ENCODE measurements around the gene ABI3BP.
A peak's percentile ranks its signal among the peaks of the same experiment; 100 is the strongest.

The ABI3BP gene

DNA sequence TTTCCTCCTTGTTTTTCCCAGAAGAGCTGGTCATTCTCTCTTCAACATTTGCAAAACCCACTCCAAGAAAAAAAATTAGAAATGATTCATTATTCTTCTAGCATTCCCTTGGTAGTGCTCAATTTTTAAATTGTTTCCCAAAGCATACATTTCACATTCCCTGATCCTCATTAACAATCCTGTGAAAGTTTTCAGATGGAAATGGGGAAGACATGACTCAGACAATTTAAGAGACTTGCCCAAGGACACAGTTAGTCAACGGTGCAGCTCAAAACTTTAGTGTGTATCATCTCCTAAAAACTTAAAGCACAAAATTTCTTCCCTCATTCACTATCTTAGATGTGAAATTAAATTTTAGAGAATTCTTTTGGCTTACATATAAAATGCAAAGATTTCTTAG, 17.1 kb upstream of the ABI3BP start:
- TF ChIP-seq, protein P1, sequence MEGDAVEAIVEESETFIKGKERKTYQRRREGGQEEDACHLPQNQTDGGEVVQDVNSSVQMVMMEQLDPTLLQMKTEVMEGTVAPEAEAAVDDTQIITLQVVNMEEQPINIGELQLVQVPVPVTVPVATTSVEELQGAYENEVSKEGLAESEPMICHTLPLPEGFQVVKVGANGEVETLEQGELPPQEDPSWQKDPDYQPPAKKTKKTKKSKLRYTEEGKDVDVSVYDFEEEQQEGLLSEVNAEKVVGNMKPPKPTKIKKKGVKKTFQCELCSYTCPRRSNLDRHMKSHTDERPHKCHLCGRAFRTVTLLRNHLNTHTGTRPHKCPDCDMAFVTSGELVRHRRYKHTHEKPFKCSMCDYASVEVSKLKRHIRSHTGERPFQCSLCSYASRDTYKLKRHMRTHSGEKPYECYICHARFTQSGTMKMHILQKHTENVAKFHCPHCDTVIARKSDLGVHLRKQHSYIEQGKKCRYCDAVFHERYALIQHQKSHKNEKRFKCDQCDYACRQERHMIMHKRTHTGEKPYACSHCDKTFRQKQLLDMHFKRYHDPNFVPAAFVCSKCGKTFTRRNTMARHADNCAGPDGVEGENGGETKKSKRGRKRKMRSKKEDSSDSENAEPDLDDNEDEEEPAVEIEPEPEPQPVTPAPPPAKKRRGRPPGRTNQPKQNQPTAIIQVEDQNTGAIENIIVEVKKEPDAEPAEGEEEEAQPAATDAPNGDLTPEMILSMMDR (IDR thresholded peaks at IDR 0.05; ENCODE audit: low read depth, low read length, missing control alignments), result no peak
- in situ Hi-C loops (cut with HindIII; ENCODE audit: low sequenced_read_pairs), result no loop called here
- DNase-seq (ENCODE audit: low read depth), result no peak
- H3K4me3 ChIP-seq (ENCODE audit: low read depth, low read length), result no peak overlapping the region

DNA sequence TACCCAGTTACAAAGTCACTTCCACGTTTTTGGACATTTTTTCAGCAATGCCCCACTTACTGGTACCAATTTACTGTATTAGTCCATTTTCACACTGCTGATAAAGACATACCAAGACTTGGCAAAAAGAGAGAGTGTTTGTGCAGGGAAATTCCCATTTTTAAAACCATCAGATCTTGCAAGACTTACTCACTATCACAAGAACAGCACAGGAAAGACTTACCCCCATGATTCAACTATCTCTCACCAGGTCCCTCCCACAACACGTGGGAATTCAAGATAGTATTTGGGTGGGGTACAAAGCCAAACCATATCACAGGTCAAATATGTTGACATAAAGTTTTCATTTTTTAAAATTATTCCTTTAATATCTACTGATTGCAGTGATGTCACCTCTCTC, 16.2 kb upstream of the ABI3BP start:
- DNase-seq (ENCODE audit: low read depth), result no peak
- in situ Hi-C loops (cut with HindIII; ENCODE audit: low sequenced_read_pairs), result no loop called here

DNA sequence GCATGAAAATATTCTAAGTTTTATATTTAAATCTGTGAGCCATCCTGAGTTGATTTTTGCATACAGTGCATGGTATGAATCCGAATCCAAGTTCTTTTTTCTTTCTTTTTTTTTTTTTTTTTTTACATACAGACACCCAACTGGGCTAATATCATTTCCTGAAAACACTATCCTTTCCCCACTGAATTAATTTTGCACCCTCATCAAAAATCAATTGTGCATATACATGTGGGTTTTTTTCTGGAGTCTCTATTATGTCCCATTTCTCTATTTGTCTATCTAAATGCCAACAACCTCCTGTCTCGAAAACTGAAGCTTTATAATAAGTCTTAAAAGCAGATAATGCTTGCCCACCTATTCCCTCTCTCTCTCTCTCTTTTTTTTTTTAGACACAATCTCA, 5.9 kb upstream of the ABI3BP start:
- TF ChIP-seq, protein P1 (IDR thresholded peaks at IDR 0.05; ENCODE audit: low read depth, low read length, missing control alignments), result no peak
- DNase-seq (ENCODE audit: low read depth), result no peak
- H3K4me3 ChIP-seq (ENCODE audit: low read depth, low read length), result no peak overlapping the region
- in situ Hi-C loops (cut with HindIII; ENCODE audit: low sequenced_read_pairs), result loop anchor here (5.0 kb wide), 1 partner anchor 107 kb away; no protein-coding TSS in a partner anchor

More for the DNA sequence above, 16.2 kb upstream of the ABI3BP start:
- H3K4me3 ChIP-seq (ENCODE audit: low read depth, low read length), result no peak overlapping the region
- TF ChIP-seq, protein P1 (IDR thresholded peaks at IDR 0.05; ENCODE audit: low read depth, low read length, missing control alignments), result no peak

DNA sequence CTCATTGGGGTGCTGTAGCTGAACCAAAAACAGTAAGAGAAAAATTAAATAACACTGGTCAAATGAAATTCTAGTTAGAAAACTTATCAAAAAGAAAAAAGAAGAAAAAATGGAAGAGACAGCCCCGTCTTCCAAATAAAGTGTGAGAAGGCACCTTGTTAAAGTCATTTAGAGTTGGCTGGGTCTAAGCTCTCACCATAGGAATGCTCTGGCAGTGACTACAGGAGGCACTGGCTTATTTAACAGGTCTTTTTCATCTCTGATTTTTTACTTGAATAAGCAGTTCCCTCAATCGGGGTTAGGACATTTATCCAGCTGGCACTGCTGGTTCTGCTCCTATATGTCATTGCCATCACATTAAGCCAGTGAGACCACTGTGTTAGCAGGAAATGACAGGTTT, 1.6 kb upstream of the ABI3BP start:
- in situ Hi-C loops (cut with HindIII; ENCODE audit: low sequenced_read_pairs), result loop anchor here (5.0 kb wide), 1 partner anchor 103 kb away; no protein-coding TSS in a partner anchor
- TF ChIP-seq, protein P1 (IDR thresholded peaks at IDR 0.05; ENCODE audit: low read depth, low read length, missing control alignments), result no peak
- H3K4me3 ChIP-seq (ENCODE audit: low read depth, low read length), result no peak overlapping the region
- no peak for DNase-seq (ENCODE audit: low read depth)

DNA sequence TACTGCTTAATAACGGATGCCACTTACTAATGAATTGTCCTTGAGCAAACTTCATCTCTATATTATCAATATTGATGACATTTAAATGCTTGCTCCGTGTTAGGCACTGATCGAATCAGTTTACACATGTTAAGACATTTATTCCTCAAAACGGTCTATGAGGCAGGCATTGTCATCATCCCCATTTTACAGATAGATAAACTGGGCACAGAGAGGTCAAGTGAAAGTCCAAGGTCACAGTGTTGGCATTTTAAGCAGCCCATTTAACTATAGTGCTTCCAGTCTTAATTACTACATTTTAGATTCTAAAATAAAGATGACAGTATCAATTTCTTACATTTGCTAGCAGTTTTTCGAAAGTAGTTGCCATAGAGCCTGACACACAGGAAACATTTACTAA, 966 bp upstream of the ABI3BP start:
- TF ChIP-seq, protein P1 (IDR thresholded peaks at IDR 0.05; ENCODE audit: low read depth, low read length, missing control alignments), result no peak
- no peak overlapping the region for H3K4me3 ChIP-seq (ENCODE audit: low read depth, low read length)
- DNase-seq (ENCODE audit: low read depth), result no peak
- in situ Hi-C loops (cut with HindIII; ENCODE audit: low sequenced_read_pairs), result no loop called here

DNA sequence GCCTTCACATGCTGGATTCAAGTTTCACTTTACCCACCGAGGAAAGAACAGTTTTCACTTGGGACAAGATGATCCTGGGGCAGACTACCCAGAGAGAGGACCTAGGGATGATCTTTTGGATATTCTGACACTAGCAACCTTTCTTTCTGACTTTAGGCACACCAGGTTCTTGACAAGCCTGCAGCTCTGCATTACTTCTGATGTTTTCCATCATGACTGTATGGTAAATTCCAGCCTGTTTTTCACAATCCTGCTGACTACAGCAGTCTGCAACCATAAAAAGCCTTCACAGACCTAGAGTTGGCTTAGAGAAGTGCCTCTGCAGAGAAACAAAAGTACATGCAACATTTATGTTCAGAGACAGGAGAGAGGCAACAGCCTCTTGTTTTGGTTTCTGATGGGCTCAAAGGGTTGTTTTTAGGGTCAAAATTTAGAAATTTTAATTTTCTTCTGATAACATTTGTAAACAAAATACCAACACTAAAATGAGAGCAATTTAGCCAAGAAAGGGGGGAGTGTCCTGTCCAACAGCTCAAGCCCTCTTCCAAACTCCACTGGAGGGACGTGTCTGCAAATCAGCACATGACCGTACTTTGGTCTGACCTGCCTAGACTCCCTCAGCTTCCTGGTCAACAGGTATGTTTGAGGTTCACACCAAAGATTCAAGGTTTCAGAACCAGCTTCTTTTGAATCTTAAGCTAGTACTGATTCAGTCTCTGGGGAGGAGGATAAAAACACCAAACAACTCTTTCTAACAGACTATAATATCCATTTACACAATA, 799 bp downstream of the ABI3BP start:
- in situ Hi-C loops (cut with HindIII; ENCODE audit: low sequenced_read_pairs), result no loop called here
- TF ChIP-seq, protein P1 (IDR thresholded peaks at IDR 0.05; ENCODE audit: low read depth, low read length, missing control alignments), result no peak
- DNase-seq (ENCODE audit: low read depth), result no peak
- peak overlapping the region; percentile 30 for H3K4me3 ChIP-seq (ENCODE audit: low read depth, low read length)

Measured in astrocyte of the cerebellum (primary cell).